GM18519 (cell line): ENCODE measurements around the gene DAPP1.
"Not testable (repeated sequence)": the region's sequence is repeated elsewhere in the genome, so short reads cannot be mapped to it uniquely, and the experiment has no call there.

Experiments used
- ATAC-seq: cut with Tn5 transposase; IDR thresholded peaks from one replicate; pipeline ENCODE4 v1.9.1; 2021; ENCODE audit warnings: mild to moderate bottlenecking, moderate library complexity; ENCODE audit not compliant: unreplicated experiment, low FRiP score

DAPP1 gene

GRCh38 chr4:99816545-99817308 lies at the start of gene DAPP1:
Gene DAPP1, plus strand, starts transcription at chr4:99816827. Its CDS starts 87 bp downstream, at chr4:99816914.
- ATAC-seq = peak; percentile 97

- ATAC-seq = not testable (repeated sequence)
Observed at GRCh38 chr4:99770842-99771241, 45.8 kb upstream of the DAPP1 start.

GRCh38 chr4:99783940-99784339 lies 32.7 kb upstream of the DAPP1 start:
- no peak for ATAC-seq

- no peak for ATAC-seq
Observed at GRCh38 chr4:99784842-99785241, 31.8 kb upstream of the DAPP1 start.

- no peak for ATAC-seq
Observed at GRCh38 chr4:99790796-99791617, 25.6 kb upstream of the DAPP1 start.

- no peak for ATAC-seq
Observed at GRCh38 chr4:99800332-99801004, 16.2 kb upstream of the DAPP1 start.

- no peak for ATAC-seq
Observed at GRCh38 chr4:99801005-99801699, 15.5 kb upstream of the DAPP1 start.

GRCh38 chr4:99803566-99804101 lies 13.0 kb upstream of the DAPP1 start:
- ATAC-seq = no peak

GRCh38 chr4:99806545-99806944 lies 10.1 kb upstream of the DAPP1 start:
- no peak for ATAC-seq

GRCh38 chr4:99807666-99808065 lies 9.0 kb upstream of the DAPP1 start:
- ATAC-seq = no peak

GRCh38 chr4:99808260-99808857 lies 8.3 kb upstream of the DAPP1 start:
- peak; percentile 87 for ATAC-seq

- ATAC-seq = no peak
Observed at GRCh38 chr4:99809326-99809725, 7.3 kb upstream of the DAPP1 start.

- ATAC-seq = no peak
Observed at GRCh38 chr4:99810536-99810935, 6.1 kb upstream of the DAPP1 start.

- ATAC-seq = no peak
Observed at GRCh38 chr4:99811117-99811516, 5.5 kb upstream of the DAPP1 start.

- ATAC-seq = no peak
Observed at GRCh38 chr4:99811850-99812249, 4.8 kb upstream of the DAPP1 start.

- no peak for ATAC-seq
Observed at GRCh38 chr4:99815597-99816011, 1.0 kb upstream of the DAPP1 start.

GRCh38 chr4:99817309-99817890 lies 773 bp downstream of the DAPP1 start:
- no peak for ATAC-seq

- no peak for ATAC-seq
Observed at GRCh38 chr4:99818661-99819060, 2.0 kb downstream of the DAPP1 start.

- ATAC-seq = peak; percentile 86
Observed at GRCh38 chr4:99821918-99822503, 5.4 kb downstream of the DAPP1 start.
